GM12874 (cell line): ENCODE results near the gene FANCE.

Experiments used
- CTCF ChIP-seq: IDR thresholded peaks from 2 replicates; pipeline ENCODE4 v1.5.1; 2011; ENCODE audit warnings: low read depth, mild to moderate bottlenecking, control low read depth, low read length, moderate library complexity; ENCODE audit not compliant: insufficient read depth

The FANCE gene

GRCh38 chr6:35483893-35484645 lies 31.9 kb downstream of the FANCE start:
- no peak for TF ChIP-seq CTCF

- TF ChIP-seq CTCF = no peak
These were observed 32.8 kb downstream of the FANCE start for GRCh38 chr6:35484921-35485392.

DNA sequence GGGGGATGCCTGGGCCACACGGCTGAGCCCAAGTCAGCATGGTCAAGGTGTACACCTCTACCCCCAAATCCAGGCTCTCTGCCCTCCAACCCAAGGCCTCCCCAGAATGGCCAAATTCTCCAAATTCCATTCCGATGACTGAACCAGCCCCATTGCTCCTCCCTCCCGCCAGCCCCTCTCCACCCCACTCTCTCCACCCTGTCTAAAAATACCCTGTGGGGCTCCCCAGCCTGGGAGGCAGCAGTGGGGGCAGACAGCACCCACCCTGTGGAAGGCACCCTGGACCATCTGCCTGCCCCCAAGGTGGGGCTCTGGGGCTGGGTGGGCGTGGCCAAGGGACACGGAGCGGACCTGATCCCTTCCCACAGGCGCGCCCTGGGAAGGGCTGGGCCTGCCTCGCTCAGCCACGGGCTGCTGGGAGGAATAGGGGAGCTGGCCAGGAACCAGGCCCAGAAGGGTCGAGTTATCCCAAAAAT lies 33.3 kb downstream of the FANCE start:
- TF ChIP-seq CTCF = no peak

DNA sequence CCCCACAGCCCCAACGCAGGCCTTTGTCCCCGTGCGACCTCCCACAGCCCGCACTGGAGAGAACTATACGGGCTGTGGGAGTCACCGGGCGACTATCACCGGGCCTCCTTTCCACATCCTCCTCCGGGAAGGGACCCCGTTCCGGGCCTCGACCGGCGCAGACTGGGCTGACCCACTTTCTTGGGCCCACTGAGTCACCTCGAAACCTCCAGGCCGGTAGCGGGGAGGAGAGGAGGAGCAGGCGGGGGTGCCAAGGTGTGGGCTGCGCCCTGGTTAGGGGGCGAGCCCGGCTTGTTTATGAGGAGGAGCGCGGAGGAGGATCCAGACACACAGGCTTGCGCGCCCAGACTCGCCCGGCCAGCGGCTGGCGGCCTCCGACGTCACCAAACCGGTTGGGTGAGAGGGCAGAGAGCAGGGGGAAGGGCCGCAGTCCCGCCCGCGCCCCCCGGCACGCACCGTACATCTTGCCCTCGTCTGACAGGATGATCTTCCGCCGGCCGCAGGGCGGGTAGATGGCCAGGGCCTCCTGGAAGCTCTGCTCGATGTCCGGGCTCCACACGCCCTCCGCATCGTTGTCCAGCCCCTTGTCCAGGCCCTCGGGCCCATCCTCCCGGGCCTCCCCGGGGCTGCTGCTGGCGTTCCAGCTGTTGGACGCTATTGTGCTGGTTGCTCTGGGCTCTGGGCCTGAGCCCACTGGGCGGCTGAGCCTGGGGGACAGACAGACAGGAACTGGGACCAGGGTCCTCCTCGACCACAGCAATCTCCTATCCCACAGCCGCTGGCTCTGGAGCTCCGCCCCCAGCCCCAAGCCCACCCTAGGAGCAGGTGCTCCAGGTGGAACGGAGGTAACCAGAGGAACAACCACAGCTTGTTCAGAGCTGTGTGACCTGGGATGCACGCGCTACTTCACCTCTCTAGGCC lies 34.1 kb downstream of the FANCE start:
- no peak for TF ChIP-seq CTCF

DNA sequence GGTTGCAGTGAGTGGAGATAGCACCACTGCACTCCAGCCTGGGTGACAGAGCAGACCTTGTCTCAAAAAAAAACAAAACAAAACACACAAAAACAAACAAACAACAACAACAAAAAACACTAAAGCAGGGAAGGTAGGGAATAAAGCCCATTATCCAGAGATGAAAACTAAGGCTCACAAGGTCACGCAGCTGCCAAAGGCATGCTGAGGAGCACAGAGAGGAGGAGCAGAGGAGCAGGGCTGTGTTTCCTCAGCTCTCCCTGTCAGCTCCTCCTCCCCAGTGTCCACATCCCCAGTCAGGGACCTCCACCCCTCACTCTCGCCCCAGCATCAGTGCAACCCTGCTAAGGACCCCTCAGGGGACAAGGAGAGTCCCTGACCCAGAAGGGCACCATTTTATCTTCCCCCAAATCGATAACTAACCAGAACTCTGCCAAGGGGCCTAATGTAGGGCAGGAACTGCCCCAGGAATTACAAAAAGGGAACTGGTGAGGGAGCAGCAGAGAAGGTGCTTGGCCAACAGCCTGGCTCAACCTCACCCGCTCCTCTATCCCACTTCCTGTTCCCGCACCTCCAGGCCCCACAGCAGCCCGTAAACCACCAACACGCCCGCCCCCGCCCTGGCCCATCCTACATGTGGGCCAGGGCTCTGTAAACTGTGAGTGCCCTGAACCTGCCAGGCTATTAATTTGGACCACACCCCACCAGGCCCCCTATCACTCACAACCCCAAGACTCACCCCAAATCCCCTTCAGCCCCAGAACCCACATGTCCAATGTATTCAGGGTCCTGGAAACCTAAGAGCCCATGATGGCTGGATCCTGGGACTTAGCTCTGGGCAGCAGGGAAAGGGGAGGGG lies 35.7 kb downstream of the FANCE start:
- TF ChIP-seq CTCF = no peak

DNA sequence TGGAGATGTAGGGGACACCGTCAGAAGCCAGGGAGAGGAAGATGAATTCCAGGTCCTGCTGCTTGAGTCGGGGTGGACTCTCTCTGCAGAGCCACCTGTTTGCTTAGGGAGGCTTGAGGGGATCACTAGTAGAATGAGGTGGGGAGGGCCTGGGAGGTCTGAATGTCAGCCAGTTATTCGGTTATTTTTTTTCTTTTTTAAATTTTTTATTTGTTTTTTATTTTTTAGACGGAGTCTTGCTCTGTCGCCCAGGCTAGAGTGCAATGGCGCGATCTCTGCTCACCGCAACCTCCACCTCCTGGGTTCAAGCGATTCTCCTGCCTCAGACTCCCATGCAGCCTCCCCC lies 36.4 kb downstream of the FANCE start:
- TF ChIP-seq CTCF = no peak
